Daoy (cell line): Measurements from ENCODE around the gene SHC3. TPM values are rescaled to one million over a fixed set of nuclear protein-coding genes. Genes with fewer than 3 reads are reported as not detected.

Source experiments
- DNase-seq: peaks from one replicate; pipeline ENCODE4 v3.0.0-alpha.2; 2015; ENCODE audit warnings: low read depth
- total RNA-seq: library from RNA; depleted of rRNA; stranded (reverse); fragments of >200 nt; shearing (Covaris generic); gene quantifications from 2 replicates; pipeline ENCODE4 v1.2.3, GENCODE V29; 2014; rRNA removed

SHC3 gene
- total RNA-seq, 1 experiment from 2014 or later, result 2.3 TPM

DNA sequence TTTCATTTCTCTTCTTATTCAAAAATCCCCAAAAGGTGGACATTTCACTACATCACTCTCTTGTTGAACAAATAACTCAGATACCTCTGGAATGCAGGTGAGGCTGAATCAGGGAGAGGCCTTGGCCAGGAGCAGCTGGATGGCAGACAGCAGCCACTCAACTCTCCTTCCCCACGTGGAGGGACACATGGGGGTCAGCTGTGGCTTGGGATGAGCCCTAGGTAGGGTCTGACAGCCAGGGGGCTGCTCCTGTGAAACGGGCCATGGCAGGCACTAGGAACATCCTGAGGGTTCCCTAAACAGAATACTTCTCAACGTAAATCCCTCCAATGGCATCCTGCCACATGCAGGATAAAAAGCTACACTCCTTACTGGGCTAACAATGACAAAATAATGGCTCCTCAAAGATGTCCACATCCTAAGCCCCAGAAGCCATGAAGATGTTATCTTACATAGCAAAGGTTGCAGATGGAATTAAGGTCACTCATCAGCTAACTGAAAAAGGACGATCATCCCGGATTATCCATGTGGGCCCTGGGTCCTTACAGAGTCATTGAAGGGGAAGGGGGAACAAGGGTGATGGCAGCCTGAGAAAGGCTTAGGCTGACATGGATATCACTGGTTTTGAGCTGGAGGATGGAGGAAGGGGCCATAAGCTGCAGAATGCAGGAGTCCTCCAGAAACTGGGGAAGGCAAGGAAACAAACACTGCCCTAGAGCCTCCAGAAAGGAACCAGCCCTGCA, 218.7 kb downstream of the SHC3 start:
- DNase-seq, result no peak

DNA sequence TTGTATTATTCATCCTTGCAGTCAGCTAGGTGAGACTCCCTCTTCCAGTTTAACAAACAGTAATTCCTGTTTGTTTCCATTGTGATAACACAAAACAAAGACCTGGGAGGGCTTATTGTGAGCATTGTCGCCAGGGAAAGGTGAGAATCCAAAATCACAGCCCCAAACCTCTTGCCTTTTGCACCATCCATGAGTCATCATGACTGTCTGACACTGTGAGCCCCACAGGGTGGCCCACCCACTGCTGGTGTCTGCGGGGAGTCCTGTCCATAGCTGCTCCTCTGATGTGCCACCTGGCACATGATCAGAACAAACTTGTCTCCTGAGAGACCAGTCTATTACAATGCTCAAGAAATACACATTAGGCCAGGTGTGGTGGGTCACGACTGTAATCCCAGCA, 221.1 kb downstream of the SHC3 start:
- DNase-seq, result peak; percentile 62

Other genes starting within 250 kb of the SHC3 start
- gene S1PR3, start 187.3 kb downstream of the SHC3 start, total RNA-seq, result 13.1 and 13.7 TPM in 2 replicates
- 457 and 467 TPM in 2 replicates for gene CKS2, start 132.4 kb upstream of the SHC3 start, total RNA-seq
- 21.9 and 25.7 TPM in 2 replicates for gene SECISBP2, start 139.7 kb upstream of the SHC3 start, total RNA-seq